K562 (cell line): ENCODE results near the gene POGZ.

ENCODE experiments used
- FOXM1 ChIP-seq, 2 experiments: fragments of 450-650 bp in 1 of 2; sonication (generic) in 1 of 2; formaldehyde crosslinking in 1 of 2; IDR thresholded peaks; 2 replicates each; pipeline versions ENCODE4 v1.6.1 to v1.9.0; 2017 to 2022; ENCODE audit warnings: low read depth in 2 of 2, mild to moderate bottlenecking in 2 of 2, missing genetic modification reagents in 1 of 2, moderate library complexity in 1 of 2
- HDGF ChIP-seq: fragments of 450-650 bp; IDR thresholded peaks from 2 replicates; pipeline ENCODE4 v1.6.1; 2016
- NR2C2 ChIP-seq, 2 experiments: fragments of 200-800 bp in 1 of 2; sonication (Bioruptor generic) in 1 of 2; sonication (generic) in 1 of 2; formaldehyde crosslinking in 1 of 2; IDR thresholded peaks; 2 replicates each; pipeline versions ENCODE4 v1.6.1 to v1.8.0; 2016 to 2022; ENCODE audit warnings: mild to moderate bottlenecking in 1 of 2, missing compliant biosample characterization in 1 of 2, missing genetic modification characterization in 1 of 2, missing genetic modification reagents in 1 of 2
- RFX5 ChIP-seq: IDR thresholded peaks from 2 replicates; pipeline ENCODE4 v1.6.1; 2011; ENCODE audit warnings: low read depth, mild to moderate bottlenecking, improper control_type of control experiment, low read length
- SREBF2 ChIP-seq: sonication (generic); formaldehyde crosslinking; IDR thresholded peaks from 2 replicates; pipeline ENCODE4 v1.4.0; 2020; ENCODE audit warnings: mild to moderate bottlenecking, missing genetic modification reagents
- ZNF174 ChIP-seq: fragments of 250-450 bp; sonication (Bioruptor Pico); IDR thresholded peaks from 2 replicates; pipeline ENCODE4 v1.4.0; 2020; ENCODE audit warnings: mild to moderate bottlenecking
- TF ChIP-seq, protein P1 (sequence below), 2 experiments: fragments of 450-650 bp in 1 of 2; IDR thresholded peaks; 2 replicates each; pipeline ENCODE4 v1.6.1; 2011 to 2017; ENCODE audit warnings: low read depth in 2 of 2, antibody characterized with exemption in 1 of 2, borderline replicate concordance in 1 of 2, low read length in 1 of 2, mild to moderate bottlenecking in 1 of 2, mixed read lengths in 1 of 2; ENCODE audit not compliant: control insufficient read depth in 1 of 2
- TF ChIP-seq, protein P2 (sequence below), 3 experiments: IDR thresholded peaks in 2 of 3; conservative IDR thresholded peaks in 1 of 3; 2 replicates each; pipeline ENCODE4 v1.5.1; 2011 to 2012; ENCODE audit warnings: low read length in 3 of 3, mild to moderate bottlenecking in 3 of 3, control low read depth in 2 of 3, improper control_type of control experiment in 1 of 3, inconsistent platforms in 1 of 3, low read depth in 1 of 3, mixed read lengths in 1 of 3, moderate library complexity in 1 of 3; ENCODE audit not compliant: insufficient read depth in 2 of 3

DNA sequence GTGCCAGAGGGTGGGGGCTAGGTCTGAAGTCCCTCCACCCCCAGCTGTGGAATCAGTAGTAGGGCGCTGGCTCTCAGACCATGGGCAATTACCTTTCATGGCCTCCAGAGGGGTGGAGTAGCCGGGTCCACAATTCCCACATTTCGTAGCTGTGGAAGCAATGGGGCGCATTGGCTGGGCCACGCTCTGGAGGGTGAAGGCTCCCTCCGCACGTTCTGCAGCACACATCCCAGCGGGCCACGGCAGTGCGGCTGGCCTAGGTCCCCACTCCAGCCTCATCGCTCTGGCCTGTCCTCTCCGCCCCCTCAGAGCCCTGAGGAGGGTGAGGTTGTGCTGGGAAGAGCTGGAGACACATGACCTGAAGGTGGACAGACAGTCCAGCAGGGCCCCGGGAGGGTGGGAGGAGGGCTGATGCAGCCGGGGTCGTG is 89.7 kb downstream of the POGZ start:
- TF ChIP-seq HDGF (no peak), RFX5 (no peak), SREBF2 (CRISPR knock-in tag) (no peak), FOXM1 (IDR thresholded peaks at IDR 0.05; ENCODE audit: low read depth) (no peak), FOXM1 (CRISPR knock-in tag; IDR thresholded peaks at IDR 0.05; ENCODE audit: low read depth) (no peak), NR2C2 (CRISPR knock-in tag; IDR thresholded peaks at IDR 0.05) (no peak), NR2C2 (tag; IDR thresholded peaks at IDR 0.05) (no peak), ZNF174 (CRISPR knock-in tag) (no peak)
- TF ChIP-seq, protein P1, sequence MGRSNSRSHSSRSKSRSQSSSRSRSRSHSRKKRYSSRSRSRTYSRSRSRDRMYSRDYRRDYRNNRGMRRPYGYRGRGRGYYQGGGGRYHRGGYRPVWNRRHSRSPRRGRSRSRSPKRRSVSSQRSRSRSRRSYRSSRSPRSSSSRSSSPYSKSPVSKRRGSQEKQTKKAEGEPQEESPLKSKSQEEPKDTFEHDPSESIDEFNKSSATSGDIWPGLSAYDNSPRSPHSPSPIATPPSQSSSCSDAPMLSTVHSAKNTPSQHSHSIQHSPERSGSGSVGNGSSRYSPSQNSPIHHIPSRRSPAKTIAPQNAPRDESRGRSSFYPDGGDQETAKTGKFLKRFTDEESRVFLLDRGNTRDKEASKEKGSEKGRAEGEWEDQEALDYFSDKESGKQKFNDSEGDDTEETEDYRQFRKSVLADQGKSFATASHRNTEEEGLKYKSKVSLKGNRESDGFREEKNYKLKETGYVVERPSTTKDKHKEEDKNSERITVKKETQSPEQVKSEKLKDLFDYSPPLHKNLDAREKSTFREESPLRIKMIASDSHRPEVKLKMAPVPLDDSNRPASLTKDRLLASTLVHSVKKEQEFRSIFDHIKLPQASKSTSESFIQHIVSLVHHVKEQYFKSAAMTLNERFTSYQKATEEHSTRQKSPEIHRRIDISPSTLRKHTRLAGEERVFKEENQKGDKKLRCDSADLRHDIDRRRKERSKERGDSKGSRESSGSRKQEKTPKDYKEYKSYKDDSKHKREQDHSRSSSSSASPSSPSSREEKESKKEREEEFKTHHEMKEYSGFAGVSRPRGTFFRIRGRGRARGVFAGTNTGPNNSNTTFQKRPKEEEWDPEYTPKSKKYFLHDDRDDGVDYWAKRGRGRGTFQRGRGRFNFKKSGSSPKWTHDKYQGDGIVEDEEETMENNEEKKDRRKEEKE (IDR thresholded peaks at IDR 0.05; ENCODE audit: borderline replicate concordance in 1 of 2, control insufficient read depth in 1 of 2, low read depth in 2 of 2, low read length in 1 of 2) = no peak
- TF ChIP-seq, protein P2, sequence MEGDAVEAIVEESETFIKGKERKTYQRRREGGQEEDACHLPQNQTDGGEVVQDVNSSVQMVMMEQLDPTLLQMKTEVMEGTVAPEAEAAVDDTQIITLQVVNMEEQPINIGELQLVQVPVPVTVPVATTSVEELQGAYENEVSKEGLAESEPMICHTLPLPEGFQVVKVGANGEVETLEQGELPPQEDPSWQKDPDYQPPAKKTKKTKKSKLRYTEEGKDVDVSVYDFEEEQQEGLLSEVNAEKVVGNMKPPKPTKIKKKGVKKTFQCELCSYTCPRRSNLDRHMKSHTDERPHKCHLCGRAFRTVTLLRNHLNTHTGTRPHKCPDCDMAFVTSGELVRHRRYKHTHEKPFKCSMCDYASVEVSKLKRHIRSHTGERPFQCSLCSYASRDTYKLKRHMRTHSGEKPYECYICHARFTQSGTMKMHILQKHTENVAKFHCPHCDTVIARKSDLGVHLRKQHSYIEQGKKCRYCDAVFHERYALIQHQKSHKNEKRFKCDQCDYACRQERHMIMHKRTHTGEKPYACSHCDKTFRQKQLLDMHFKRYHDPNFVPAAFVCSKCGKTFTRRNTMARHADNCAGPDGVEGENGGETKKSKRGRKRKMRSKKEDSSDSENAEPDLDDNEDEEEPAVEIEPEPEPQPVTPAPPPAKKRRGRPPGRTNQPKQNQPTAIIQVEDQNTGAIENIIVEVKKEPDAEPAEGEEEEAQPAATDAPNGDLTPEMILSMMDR (IDR thresholded peaks at IDR 0.05 in 2 of 3, conservative IDR thresholded peaks at IDR 0.05 in 1 of 3; ENCODE audit: insufficient read depth in 2 of 3, low read depth in 1 of 3, low read length in 3 of 3) = no peak
